DOHH2 (cell line): Measurements from ENCODE around the gene CD96.

Experiments used
- EZH2phosphoT487 ChIP-seq: fragments of 200-600 bp; sonication (generic); IDR thresholded peaks from 2 replicates; pipeline ENCODE4 v1.6.1; 2017; ENCODE audit warnings: borderline replicate concordance, mild to moderate bottlenecking, antibody characterized with exemption, low read length, moderate library complexity, mixed read lengths
- TF ChIP-seq, protein P1 (sequence below): fragments of 200-600 bp; sonication (generic); IDR thresholded peaks from one replicate; pipeline ENCODE4 v1.5.1; 2014; ENCODE audit warnings: antibody characterized with exemption, mild to moderate bottlenecking, low read depth, low read length; ENCODE audit not compliant: poor library complexity, severe bottlenecking

GRCh38 chr3:111534701-111535100 is 7.3 kb upstream of the CD96 start:
- no peak for TF ChIP-seq EZH2phosphoT487
- TF ChIP-seq, protein P1, sequence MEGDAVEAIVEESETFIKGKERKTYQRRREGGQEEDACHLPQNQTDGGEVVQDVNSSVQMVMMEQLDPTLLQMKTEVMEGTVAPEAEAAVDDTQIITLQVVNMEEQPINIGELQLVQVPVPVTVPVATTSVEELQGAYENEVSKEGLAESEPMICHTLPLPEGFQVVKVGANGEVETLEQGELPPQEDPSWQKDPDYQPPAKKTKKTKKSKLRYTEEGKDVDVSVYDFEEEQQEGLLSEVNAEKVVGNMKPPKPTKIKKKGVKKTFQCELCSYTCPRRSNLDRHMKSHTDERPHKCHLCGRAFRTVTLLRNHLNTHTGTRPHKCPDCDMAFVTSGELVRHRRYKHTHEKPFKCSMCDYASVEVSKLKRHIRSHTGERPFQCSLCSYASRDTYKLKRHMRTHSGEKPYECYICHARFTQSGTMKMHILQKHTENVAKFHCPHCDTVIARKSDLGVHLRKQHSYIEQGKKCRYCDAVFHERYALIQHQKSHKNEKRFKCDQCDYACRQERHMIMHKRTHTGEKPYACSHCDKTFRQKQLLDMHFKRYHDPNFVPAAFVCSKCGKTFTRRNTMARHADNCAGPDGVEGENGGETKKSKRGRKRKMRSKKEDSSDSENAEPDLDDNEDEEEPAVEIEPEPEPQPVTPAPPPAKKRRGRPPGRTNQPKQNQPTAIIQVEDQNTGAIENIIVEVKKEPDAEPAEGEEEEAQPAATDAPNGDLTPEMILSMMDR: no peak
